Chondrocyte (in vitro differentiated cells): ENCODE measurements around the gene VRTN. TPM values are rescaled to one million over a fixed set of nuclear protein-coding genes. Genes with fewer than 3 reads are reported as not detected.

Source experiments
- DNase-seq: peaks from one replicate; pipeline ENCODE4 v3.0.0; 2021; ENCODE audit warnings: mixed read lengths, low spot score
- H3K27ac Mint-ChIP-seq: one replicate; pipeline ENCODE4 v1.8.0; 2021; ENCODE audit warnings: mild to moderate bottlenecking, moderate library complexity, mixed read lengths; ENCODE audit not compliant: unreplicated experiment
- H3K27me3 Mint-ChIP-seq: 2 replicates; pipeline ENCODE4 v1.8.0; 2021; ENCODE audit warnings: low read depth, mixed read lengths
- H3K36me3 Mint-ChIP-seq: 2 replicates; pipeline ENCODE4 v1.8.0; 2021; ENCODE audit warnings: low read depth, mixed read lengths
- H3K4me1 Mint-ChIP-seq: 2 replicates; pipeline ENCODE4 v1.8.0; 2021; ENCODE audit warnings: low read depth, mild to moderate bottlenecking, mixed read lengths
- H3K4me3 Mint-ChIP-seq: one replicate; pipeline ENCODE4 v1.8.0; 2021; ENCODE audit warnings: mild to moderate bottlenecking, moderate library complexity, mixed read lengths; ENCODE audit not compliant: unreplicated experiment
- H3K9me3 Mint-ChIP-seq: 2 replicates; pipeline ENCODE4 v1.8.0; 2021; ENCODE audit warnings: low read depth, mixed read lengths
- CTCF ChIP-seq: fragments of 200-600 bp; sonication (generic); IDR thresholded peaks from 2 replicates; pipeline ENCODE4 v1.5.0; 2021; ENCODE audit warnings: antibody characterized with exemption, mild to moderate bottlenecking, moderate library complexity
- total RNA-seq: library from RNA; stranded (reverse); gene quantifications from 3 replicates; pipeline ENCODE4 v1.2.1, GENCODE V29; 2021

Gene VRTN
- total RNA-seq, 1 donor from 2014 or later, result not detected

- H3K4me3 Mint-ChIP-seq, result no peak overlapping the region
- no peak for DNase-seq
- H3K27me3 Mint-ChIP-seq, result peaks cover 62% of the 10 kb centered on the region
- no peaks in the 10 kb centered on the region for H3K4me1 Mint-ChIP-seq
- no peaks in the 10 kb centered on the region for H3K9me3 Mint-ChIP-seq
- no peak overlapping the region for H3K27ac Mint-ChIP-seq
- TF ChIP-seq CTCF, result no peak
- no peaks in the 10 kb centered on the region for H3K36me3 Mint-ChIP-seq
Measured at GRCh38 chr14:74395094-74395493, 46.8 kb downstream of the VRTN start.

- Mint-ChIP-seq H3K4me1 (peaks cover 13% of the 10 kb centered on the region), H3K27me3 (peaks cover 56% of the 10 kb centered on the region), H3K27ac (no peak overlapping the region), H3K4me3 (no peak overlapping the region), H3K36me3 (no peaks in the 10 kb centered on the region), H3K9me3 (no peaks in the 10 kb centered on the region)
- peak; percentile 43 for TF ChIP-seq CTCF
- DNase-seq, result no peak
Measured at GRCh38 chr14:74400031-74400685, 51.9 kb downstream of the VRTN start.

- Mint-ChIP-seq H3K9me3 (no peaks in the 10 kb centered on the region), H3K27ac (no peak overlapping the region), H3K36me3 (no peaks in the 10 kb centered on the region), H3K4me3 (peak overlapping the region; percentile 20), H3K27me3 (peaks cover 55% of the 10 kb centered on the region), H3K4me1 (peaks cover 13% of the 10 kb centered on the region)
- no peak for DNase-seq
- no peak for TF ChIP-seq CTCF
Measured at GRCh38 chr14:74400919-74401503, 52.7 kb downstream of the VRTN start.

- TF ChIP-seq CTCF, result no peak
- no peaks in the 10 kb centered on the region for H3K9me3 Mint-ChIP-seq
- H3K4me1 Mint-ChIP-seq, result peaks cover 13% of the 10 kb centered on the region
- peak overlapping the region; percentile 20 for H3K4me3 Mint-ChIP-seq
- DNase-seq, result no peak
- H3K27ac Mint-ChIP-seq, result no peak overlapping the region
- H3K27me3 Mint-ChIP-seq, result peaks cover 50% of the 10 kb centered on the region
- H3K36me3 Mint-ChIP-seq, result no peaks in the 10 kb centered on the region
Measured at GRCh38 chr14:74401504-74402241, 53.4 kb downstream of the VRTN start.

GRCh38 chr14:74402401-74403251 lies 54.4 kb downstream of the VRTN start:
- Mint-ChIP-seq H3K36me3 (no peaks in the 10 kb centered on the region), H3K9me3 (no peaks in the 10 kb centered on the region), H3K4me1 (peaks cover 13% of the 10 kb centered on the region), H3K27me3 (peaks cover 42% of the 10 kb centered on the region), H3K4me3 (no peak overlapping the region), H3K27ac (no peak overlapping the region)
- no peak for DNase-seq
- TF ChIP-seq CTCF, result no peak
